ACC112 (cell line): ENCODE data around the gene ERGIC1.
A peak's percentile ranks its signal among the peaks of the same experiment; 100 is the strongest.
"Not testable (repeated sequence)": the region's sequence is repeated elsewhere in the genome, so short reads cannot be mapped to it uniquely, and the experiment has no call there.

ENCODE experiments used
- H2AFZ ChIP-seq: fragments of 200-600 bp; sonication (generic); one replicate; pipeline ENCODE4 v1.6.0; 2017; ENCODE audit warnings: antibody characterized with exemption, low read length; ENCODE audit not compliant: unreplicated experiment
- H3K27ac ChIP-seq: fragments of 200-600 bp; sonication (generic); 2 replicates; pipeline ENCODE4 v1.5.1; 2014; ENCODE audit warnings: low read depth, mild to moderate bottlenecking, antibody characterized with exemption, low read length, moderate library complexity
- H3K27me3 ChIP-seq: fragments of 200-600 bp; sonication (generic); 2 replicates; pipeline ENCODE4 v1.6.1; 2014; ENCODE audit warnings: mild to moderate bottlenecking, antibody characterized with exemption, low read length, moderate library complexity, mixed read lengths; ENCODE audit not compliant: insufficient read depth
- H3K36me3 ChIP-seq: fragments of 200-600 bp; sonication (generic); 2 replicates; pipeline ENCODE4 v1.6.1; 2016; ENCODE audit warnings: mild to moderate bottlenecking, antibody characterized with exemption, low read length, moderate library complexity, mixed read lengths; ENCODE audit not compliant: insufficient read depth
- H3K4me1 ChIP-seq: fragments of 200-600 bp; sonication (generic); one replicate; pipeline ENCODE4 v1.6.1; 2016; ENCODE audit warnings: low read length, mixed read lengths; ENCODE audit not compliant: insufficient read depth, unreplicated experiment, control insufficient read depth
- H3K4me3 ChIP-seq: fragments of 200-600 bp; sonication (generic); 2 replicates; pipeline ENCODE4 v1.5.1; 2014; ENCODE audit warnings: mild to moderate bottlenecking, low read depth, low read length
- H3K79me2 ChIP-seq: fragments of 200-600 bp; sonication (generic); one replicate; pipeline ENCODE4 v1.6.0; 2016; ENCODE audit warnings: low read length; ENCODE audit not compliant: control insufficient read depth, unreplicated experiment, insufficient read depth

ERGIC1 gene

GRCh38 chr5:172849606-172850453 is 15.8 kb downstream of the ERGIC1 start:
- Histone ChIP-seq H3K27ac (peak overlapping the region; percentile 78), H3K4me3 (no peak overlapping the region), H3K36me3 (0 out of 2 replicates have a peak, but pooled peaks cover 5% of the 10 kb centered on the region), H3K4me1 (peaks cover 63% of the 10 kb centered on the region), H3K27me3 (no peaks in the 10 kb centered on the region), H3K79me2 (peaks cover 94% of the 10 kb centered on the region), H2AFZ (no peak overlapping the region)

- Histone ChIP-seq H3K4me1 (peaks cover 69% of the 10 kb centered on the region), H3K36me3 (0 out of 2 replicates have a peak, but pooled peaks cover 5% of the 10 kb centered on the region)
Observed at GRCh38 chr5:172850454-172850797, 16.4 kb downstream of the ERGIC1 start.

GRCh38 chr5:172851254-172851653 is 17.2 kb downstream of the ERGIC1 start:
- H3K4me1 ChIP-seq: peaks cover 74% of the 10 kb centered on the region
- not testable (repeated sequence) for H3K27me3 ChIP-seq, H3K36me3 ChIP-seq, H2AFZ ChIP-seq, H3K4me3 ChIP-seq
- peak overlapping the region; percentile 94; the same call in 1 of the 2 replicates for H3K27ac ChIP-seq
- H3K79me2 ChIP-seq: peaks cover 93% of the 10 kb centered on the region

More at GRCh38 chr5:172850454-172850797, 16.4 kb downstream of the ERGIC1 start:
- no peak overlapping the region for H2AFZ ChIP-seq
- peaks cover 94% of the 10 kb centered on the region for H3K79me2 ChIP-seq
- H3K4me3 ChIP-seq: no peak overlapping the region
- H3K27me3 ChIP-seq: no peaks in the 10 kb centered on the region
- peak overlapping the region; percentile 78 for H3K27ac ChIP-seq

- Histone ChIP-seq H2AFZ (no peak overlapping the region), H3K27ac (peak overlapping the region; percentile 94), H3K27me3 (no peaks in the 10 kb centered on the region), H3K36me3 (no peaks in the 10 kb centered on the region), H3K4me3 (no peak overlapping the region), H3K4me1 (peaks cover 74% of the 10 kb centered on the region), H3K79me2 (peaks cover 95% of the 10 kb centered on the region)
Observed at GRCh38 chr5:172852490-172853354, 18.7 kb downstream of the ERGIC1 start.

- H3K27me3 ChIP-seq: no peaks in the 10 kb centered on the region
- H3K36me3 ChIP-seq: no peaks in the 10 kb centered on the region
- no peak overlapping the region for H2AFZ ChIP-seq
- peak overlapping the region; percentile 94 for H3K27ac ChIP-seq
- H3K4me1 ChIP-seq: peaks cover 76% of the 10 kb centered on the region
- peaks cover 95% of the 10 kb centered on the region for H3K79me2 ChIP-seq
- no peak overlapping the region for H3K4me3 ChIP-seq
Observed at GRCh38 chr5:172853355-172853975, 19.4 kb downstream of the ERGIC1 start.

GRCh38 chr5:172854451-172854871 is 20.4 kb downstream of the ERGIC1 start:
- Histone ChIP-seq H3K27ac (peak overlapping the region; percentile 94), H3K27me3 (no peaks in the 10 kb centered on the region), H3K79me2 (peaks cover 89% of the 10 kb centered on the region), H2AFZ (no peak overlapping the region), H3K4me3 (no peak overlapping the region), H3K4me1 (peaks cover 80% of the 10 kb centered on the region), H3K36me3 (no peaks in the 10 kb centered on the region)

GRCh38 chr5:172854971-172855370 is 20.9 kb downstream of the ERGIC1 start:
- no peaks in the 10 kb centered on the region for H3K36me3 ChIP-seq
- no peak overlapping the region for H2AFZ ChIP-seq
- H3K79me2 ChIP-seq: peaks cover 89% of the 10 kb centered on the region
- H3K4me1 ChIP-seq: peaks cover 80% of the 10 kb centered on the region
- peak overlapping the region; percentile 94 for H3K27ac ChIP-seq
- H3K4me3 ChIP-seq: peak overlapping the region; percentile 15; the same call in 1 of the 2 replicates
- no peaks in the 10 kb centered on the region for H3K27me3 ChIP-seq

GRCh38 chr5:172855597-172856292 is 21.7 kb downstream of the ERGIC1 start:
- no peaks in the 10 kb centered on the region for H3K27me3 ChIP-seq
- peaks cover 83% of the 10 kb centered on the region for H3K4me1 ChIP-seq
- peak overlapping the region; percentile 15; the same call in 1 of the 2 replicates for H3K4me3 ChIP-seq
- no peaks in the 10 kb centered on the region for H3K36me3 ChIP-seq
- H3K27ac ChIP-seq: peak overlapping the region; percentile 94
- H2AFZ ChIP-seq: no peak overlapping the region
- peaks cover 86% of the 10 kb centered on the region for H3K79me2 ChIP-seq

GRCh38 chr5:172856336-172856735 is 22.3 kb downstream of the ERGIC1 start:
- no peaks in the 10 kb centered on the region for H3K36me3 ChIP-seq
- H3K27me3 ChIP-seq: no peaks in the 10 kb centered on the region
- peak overlapping the region; percentile 94 for H3K27ac ChIP-seq
- peaks cover 88% of the 10 kb centered on the region for H3K4me1 ChIP-seq
- no peak overlapping the region for H2AFZ ChIP-seq
- H3K79me2 ChIP-seq: peaks cover 84% of the 10 kb centered on the region
- peak overlapping the region; percentile 15; the same call in 1 of the 2 replicates for H3K4me3 ChIP-seq

GRCh38 chr5:172857982-172858381 is 23.9 kb downstream of the ERGIC1 start:
- H2AFZ ChIP-seq: no peak overlapping the region
- peaks cover 92% of the 10 kb centered on the region for H3K4me1 ChIP-seq
- H3K27me3 ChIP-seq: no peaks in the 10 kb centered on the region
- 0 out of 2 replicates have a peak overlapping the region, but pooled peaks have one; percentile 26 for H3K4me3 ChIP-seq
- peaks cover 82% of the 10 kb centered on the region for H3K79me2 ChIP-seq
- peak overlapping the region; percentile 100 for H3K27ac ChIP-seq
- no peaks in the 10 kb centered on the region for H3K36me3 ChIP-seq
